SK-N-MC (cell line): Measurements from ENCODE around the gene MYO16.

Experiments used
- EZH2 ChIP-seq: fragments of 200-600 bp; sonication (generic); IDR thresholded peaks from one replicate; pipeline ENCODE4 v1.6.1; 2017; ENCODE audit warnings: antibody characterized with exemption
- POLR2AphosphoS5 ChIP-seq: IDR thresholded peaks from 2 replicates; pipeline ENCODE4 v1.6.1; 2012; ENCODE audit warnings: mild to moderate bottlenecking, low read depth, low read length, borderline replicate concordance

DNA sequence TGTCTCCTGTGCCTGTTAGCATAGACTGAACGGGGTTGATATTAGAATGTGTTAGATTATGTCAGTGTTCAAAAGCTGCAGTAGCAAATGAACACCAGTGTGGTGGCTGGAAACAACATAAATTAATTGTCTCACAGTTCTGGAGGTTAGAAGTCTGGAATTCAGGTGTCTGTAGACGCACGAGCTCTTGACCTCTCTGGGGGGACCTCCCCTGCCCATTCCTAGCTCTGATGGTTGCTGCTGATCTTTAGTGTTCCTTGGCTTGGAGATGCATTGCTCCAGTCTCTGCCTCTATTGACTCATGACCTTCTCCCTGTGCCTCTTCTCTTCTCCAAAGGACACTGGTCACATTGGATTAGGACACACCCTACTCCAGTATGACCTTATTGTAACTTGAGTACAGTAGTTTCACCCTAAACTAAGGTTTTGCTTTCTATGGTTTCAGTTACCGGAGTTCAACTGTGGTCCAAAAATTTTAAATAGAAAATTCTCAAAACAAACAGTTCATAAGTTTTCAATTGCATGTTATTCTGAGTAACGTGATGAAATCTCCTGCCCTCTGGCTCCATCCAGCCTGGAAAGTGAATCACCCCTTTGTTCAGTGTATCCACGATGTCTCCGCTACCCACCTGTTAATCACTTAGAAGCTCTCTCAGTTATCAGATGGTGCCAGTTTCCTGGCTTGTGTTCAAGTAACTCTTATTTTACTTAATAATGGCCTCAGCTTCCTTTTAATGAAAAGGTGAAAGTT lies 273.2 kb downstream of the MYO16 start:
- no peak for TF ChIP-seq POLR2AphosphoS5
- TF ChIP-seq EZH2 = no peak
